Measurements from ENCODE around the gene THAP4.

The THAP4 gene

GRCh38 chr2:241612156-241613016 is 24.6 kb downstream of the THAP4 start:
- no peaks in the 10 kb centered on the region for H3K9me3 ChIP-seq (ENCODE audit: control extremely low read depth in 1 of 5, control insufficient read depth in 4 of 5, insufficient read depth in 2 of 5, low read depth in 1 of 5, low read length in 4 of 5)
- no peak for DNase-seq
- peaks cover 0 to 25% (median 1%) of the 10 kb centered on the region in 4 experiments for H3K36me3 ChIP-seq (ENCODE audit: control insufficient read depth in 4 of 4, insufficient read depth in 4 of 4, low read length in 3 of 4)
- ChIA-PET CTCF (interaction anchor here (0.7 to 1.0 kb wide), 2 partner anchors 13 to 177 kb away, joined by 3 read pairs; no protein-coding TSS in a partner anchor), POLR2A (no interaction called here)
- H3K27me3 ChIP-seq (replicated peaks in 2 of 5; ENCODE audit: control insufficient read depth in 4 of 5, insufficient read depth in 5 of 5, low read length in 4 of 5), result no peaks in the 10 kb centered on the region
- no peak overlapping the region for H3K4me3 ChIP-seq (ENCODE audit: control insufficient read depth in 1 of 7, extremely low read depth in 1 of 7, insufficient read depth in 4 of 7, low read depth in 2 of 7, low read length in 6 of 7)
- peaks cover 0 to 31% (median 26%) of the 10 kb centered on the region in 4 experiments for H3K4me1 ChIP-seq (ENCODE audit: control extremely low read depth in 1 of 4, control insufficient read depth in 4 of 4, insufficient read depth in 4 of 4, low read length in 3 of 4)
- H3K27ac ChIP-seq (ENCODE audit: insufficient read depth in 1 of 2, low read depth in 1 of 2, low read length in 2 of 2, poor library complexity in 1 of 2, severe bottlenecking in 2 of 2), result no peak overlapping the region
- WGBS (ENCODE audit: insufficient coverage), result 99% methylated on average over 12 of the region's 20 CpGs

- ChIA-PET CTCF (interaction anchor here (1.0 to 1.1 kb wide), 2 partner anchors 15 to 25 kb away, joined by 4 read pairs; no protein-coding TSS in a partner anchor), POLR2A (no interaction called here)
- peaks cover 0 to 24% (median 21%) of the 10 kb centered on the region in 4 experiments for H3K4me1 ChIP-seq (ENCODE audit: control extremely low read depth in 1 of 4, control insufficient read depth in 4 of 4, insufficient read depth in 4 of 4, low read length in 3 of 4)
- WGBS (ENCODE audit: insufficient coverage), result 98% methylated on average over 11 of the region's 13 CpGs
- no peaks in the 10 kb centered on the region for H3K27me3 ChIP-seq (replicated peaks in 2 of 5; ENCODE audit: control insufficient read depth in 4 of 5, insufficient read depth in 5 of 5, low read length in 4 of 5)
- H3K27ac ChIP-seq (ENCODE audit: insufficient read depth in 1 of 2, low read depth in 1 of 2, low read length in 2 of 2, poor library complexity in 1 of 2, severe bottlenecking in 2 of 2), result no peak overlapping the region
- H3K36me3 ChIP-seq (ENCODE audit: control insufficient read depth in 4 of 4, insufficient read depth in 4 of 4, low read length in 3 of 4), result peaks cover 0 to 35% (median 10%) of the 10 kb centered on the region in 4 experiments
- no peak overlapping the region for H3K4me3 ChIP-seq (ENCODE audit: control insufficient read depth in 1 of 7, extremely low read depth in 1 of 7, insufficient read depth in 4 of 7, low read depth in 2 of 7, low read length in 6 of 7)
- H3K9me3 ChIP-seq (ENCODE audit: control extremely low read depth in 1 of 5, control insufficient read depth in 4 of 5, insufficient read depth in 2 of 5, low read depth in 1 of 5, low read length in 4 of 5), result no peaks in the 10 kb centered on the region
- DNase-seq, result no peak
These were observed 25.9 kb downstream of the THAP4 start for GRCh38 chr2:241611062-241611461.

- Histone ChIP-seq H3K27ac (ENCODE audit: insufficient read depth in 1 of 2, low read depth in 1 of 2, low read length in 2 of 2, poor library complexity in 1 of 2, severe bottlenecking in 2 of 2) (peak overlapping the region in 1 of 2 experiments; percentile 25), H3K9me3 (ENCODE audit: control extremely low read depth in 1 of 5, control insufficient read depth in 4 of 5, insufficient read depth in 2 of 5, low read depth in 1 of 5, low read length in 4 of 5) (no peaks in the 10 kb centered on the region), H3K4me1 (ENCODE audit: control extremely low read depth in 1 of 4, control insufficient read depth in 4 of 4, insufficient read depth in 4 of 4, low read length in 3 of 4) (peaks cover 0 to 24% (median 21%) of the 10 kb centered on the region in 4 experiments), H3K27me3 (replicated peaks in 2 of 5; ENCODE audit: control insufficient read depth in 4 of 5, insufficient read depth in 5 of 5, low read length in 4 of 5) (no peaks in the 10 kb centered on the region), H3K4me3 (ENCODE audit: control insufficient read depth in 1 of 7, extremely low read depth in 1 of 7, insufficient read depth in 4 of 7, low read depth in 2 of 7, low read length in 6 of 7) (peak overlapping the region; percentile 29 to 73 (median 57)), H3K36me3 (ENCODE audit: control insufficient read depth in 4 of 4, insufficient read depth in 4 of 4, low read length in 3 of 4) (peaks cover 0 to 44% (median 15%) of the 10 kb centered on the region in 4 experiments)
- ChIA-PET POLR2A (interaction anchor here (0.6 kb wide), 1 partner anchor 14 kb away, joined by 4 read pairs; no protein-coding TSS in a partner anchor), CTCF (interaction anchor here (0.8 to 1.6 kb wide), 5 partner anchors 12 to 25 kb away, joined by 3 to 4 read pairs (median 4); no protein-coding TSS in a partner anchor)
- WGBS (ENCODE audit: insufficient coverage), result 7% methylated on average over 68 of the region's 76 CpGs
- DNase-seq, result peak; percentile 94 to 97 (median 96)
These were observed 26.8 kb downstream of the THAP4 start for GRCh38 chr2:241609859-241610793.

GRCh38 chr2:241608881-241609280 is 28.1 kb downstream of the THAP4 start:
- ChIA-PET POLR2A (no interaction called here), CTCF (interaction anchor here (0.8 kb wide), 1 partner anchor 14 kb away, joined by 4 read pairs; no protein-coding TSS in a partner anchor)
- Histone ChIP-seq H3K36me3 (ENCODE audit: control insufficient read depth in 4 of 4, insufficient read depth in 4 of 4, low read length in 3 of 4) (peaks cover 0 to 47% (median 19%) of the 10 kb centered on the region in 4 experiments), H3K27me3 (replicated peaks in 2 of 5; ENCODE audit: control insufficient read depth in 4 of 5, insufficient read depth in 5 of 5, low read length in 4 of 5) (no peaks in the 10 kb centered on the region), H3K27ac (ENCODE audit: insufficient read depth in 1 of 2, low read depth in 1 of 2, low read length in 2 of 2, poor library complexity in 1 of 2, severe bottlenecking in 2 of 2) (no peak overlapping the region), H3K9me3 (ENCODE audit: control extremely low read depth in 1 of 5, control insufficient read depth in 4 of 5, insufficient read depth in 2 of 5, low read depth in 1 of 5, low read length in 4 of 5) (no peaks in the 10 kb centered on the region), H3K4me1 (ENCODE audit: control extremely low read depth in 1 of 4, control insufficient read depth in 4 of 4, insufficient read depth in 4 of 4, low read length in 3 of 4) (peaks cover 0 to 24% (median 21%) of the 10 kb centered on the region in 4 experiments), H3K4me3 (ENCODE audit: control insufficient read depth in 1 of 7, extremely low read depth in 1 of 7, insufficient read depth in 4 of 7, low read depth in 2 of 7, low read length in 6 of 7) (peak overlapping the region in 2 of 7 experiments; percentile 8 to 13)
- 58% methylated on average over 10 of the region's 10 CpGs for WGBS (ENCODE audit: insufficient coverage)
- DNase-seq, result no peak

- POLR2A ChIA-PET, result no interaction called here
- 94% methylated on average over 27 of the region's 27 CpGs for WGBS (ENCODE audit: insufficient coverage)
- CTCF ChIA-PET, result interaction anchor here (1.0 to 1.1 kb wide), 2 partner anchors 9 to 12 kb away, joined by 3 to 4 read pairs; no protein-coding TSS in a partner anchor
These were observed 29.6 kb downstream of the THAP4 start for GRCh38 chr2:241607162-241607885.

GRCh38 chr2:241606186-241606585 is 30.8 kb downstream of the THAP4 start:
- H3K27ac ChIP-seq (ENCODE audit: insufficient read depth in 1 of 2, low read depth in 1 of 2, low read length in 2 of 2, poor library complexity in 1 of 2, severe bottlenecking in 2 of 2), result no peak overlapping the region
- H3K9me3 ChIP-seq (ENCODE audit: control extremely low read depth in 1 of 5, control insufficient read depth in 4 of 5, insufficient read depth in 2 of 5, low read depth in 1 of 5, low read length in 4 of 5), result no peaks in the 10 kb centered on the region
- over 99% methylated on average over 8 of the region's 8 CpGs for WGBS (ENCODE audit: insufficient coverage)
- ChIA-PET CTCF (interaction anchor here (1.0 kb wide), 1 partner anchor 11 kb away, joined by 3 read pairs; no protein-coding TSS in a partner anchor), POLR2A (no interaction called here)
- no peak overlapping the region for H3K4me3 ChIP-seq (ENCODE audit: control insufficient read depth in 1 of 7, extremely low read depth in 1 of 7, insufficient read depth in 4 of 7, low read depth in 2 of 7, low read length in 6 of 7)
- H3K36me3 ChIP-seq (ENCODE audit: control insufficient read depth in 4 of 4, insufficient read depth in 4 of 4, low read length in 3 of 4), result peaks cover 0 to 60% (median 34%) of the 10 kb centered on the region in 4 experiments
- no peak for DNase-seq
- H3K27me3 ChIP-seq (replicated peaks in 2 of 5; ENCODE audit: control insufficient read depth in 4 of 5, insufficient read depth in 5 of 5, low read length in 4 of 5), result no peaks in the 10 kb centered on the region
- H3K4me1 ChIP-seq (ENCODE audit: control extremely low read depth in 1 of 4, control insufficient read depth in 4 of 4, insufficient read depth in 4 of 4, low read length in 3 of 4), result peaks cover 0 to 24% (median 21%) of the 10 kb centered on the region in 4 experiments

More at GRCh38 chr2:241607162-241607885, 29.6 kb downstream of the THAP4 start:
- Histone ChIP-seq H3K4me3 (ENCODE audit: control insufficient read depth in 1 of 7, extremely low read depth in 1 of 7, insufficient read depth in 4 of 7, low read depth in 2 of 7, low read length in 6 of 7) (no peak overlapping the region), H3K9me3 (ENCODE audit: control extremely low read depth in 1 of 5, control insufficient read depth in 4 of 5, insufficient read depth in 2 of 5, low read depth in 1 of 5, low read length in 4 of 5) (no peaks in the 10 kb centered on the region), H3K36me3 (ENCODE audit: control insufficient read depth in 4 of 4, insufficient read depth in 4 of 4, low read length in 3 of 4) (peaks cover 0 to 51% (median 26%) of the 10 kb centered on the region in 4 experiments), H3K27me3 (replicated peaks in 2 of 5; ENCODE audit: control insufficient read depth in 4 of 5, insufficient read depth in 5 of 5, low read length in 4 of 5) (no peaks in the 10 kb centered on the region), H3K27ac (ENCODE audit: insufficient read depth in 1 of 2, low read depth in 1 of 2, low read length in 2 of 2, poor library complexity in 1 of 2, severe bottlenecking in 2 of 2) (no peak overlapping the region), H3K4me1 (ENCODE audit: control extremely low read depth in 1 of 4, control insufficient read depth in 4 of 4, insufficient read depth in 4 of 4, low read length in 3 of 4) (peaks cover 0 to 24% (median 21%) of the 10 kb centered on the region in 4 experiments)
- DNase-seq, result no peak

Data from common myeloid progenitor, CD34-positive (primary cell).